Pancreas (tissue), 10 donors: ENCODE data around the gene PDK1. TPM values are rescaled to one million over a fixed set of nuclear protein-coding genes. Genes with fewer than 3 reads are reported as not detected.

Source experiments
- ATAC-seq, 4 donors: fragments of 200-7000 bp; cut with Tn5 transposase; one replicate each; pipeline versions ENCODE4 v1.8.0 to v1.9.1; 2020; ENCODE audit warnings: mild to moderate bottlenecking in 4 of 4, moderate library complexity in 4 of 4
- DNase-seq, 6 donors: peaks; one replicate each; pipeline ENCODE4 v3.0.0-alpha.2; 2020
- FAIRE-seq: peaks from 2 replicates; lab custom pipeline; 2012; peaks lifted over from hg19 to GRCh38; lab: Jason Lieb, UNC
- H3K27ac ChIP-seq, 4 donors: fragments of 200-600 bp; sonication (generic); 1 replicate in 3 of 4; 2 replicates in 1 of 4; pipeline versions ENCODE4 v1.5.0 to v1.8.0; 2020
- H3K27me3 ChIP-seq, 4 donors: fragments of 200-600 bp; one replicate each; pipeline ENCODE4 v1.8.0; 2021
- H3K36me3 ChIP-seq, 3 donors: fragments of 200-600 bp; sonication (generic) in 1 of 3; one replicate each; pipeline versions ENCODE4 v1.5.0 to v1.8.0; 2020 to 2021
- H3K4me1 ChIP-seq, 3 donors: fragments of 200-600 bp; one replicate each; pipeline ENCODE4 v1.8.0; 2021
- H3K4me3 ChIP-seq, 4 donors: fragments of 200-600 bp; sonication (generic) in 2 of 4; one replicate each; pipeline versions ENCODE4 v1.5.0 to v1.8.0; 2020 to 2021
- H3K9me3 ChIP-seq, 4 donors: fragments of 200-600 bp; one replicate each; pipeline ENCODE4 v1.8.0; 2021
- WGBS, 2 donors: extraction: QIAGEN DNeasy Blood & Tissue Kit; methylation state at CpG; one replicate each; pipeline ENCODE4 v1.1.7; 2013; 5-methylcytosine and 5-hydroxymethylcytosine counted together
- intact Hi-C, 3 donors: fragments of 100-400 bp; cut with DNase I; formaldehyde crosslinking; loops; one replicate each; pipeline versions ENCODE4 v1.11.1 to v1.14.2; 2022
- polyA plus RNA-seq, 2 donors: library from polyadenylated mRNA; stranded (reverse); fragments of 200-250 nt; gene quantifications; one replicate each; pipeline ENCODE4 v1.2.3, GENCODE V29; 2013
- total RNA-seq, 6 donors: library from RNA; stranded (reverse); fragmentation: NEBNext Ultra II Directional in 4 of 6; extraction: Animal tissue kit (Norgen Biotek cat#: 25700) in 4 of 6; gene quantifications; one replicate each; pipeline versions ENCODE4 v1.2.1 to v1.2.4, GENCODE V29; 2021 to 2023
- TF ChIP-seq, protein P1 (sequence below), 4 donors: fragments of 200-600 bp; sonication (generic) in 3 of 4; IDR thresholded peaks; one replicate each; pipeline versions ENCODE4 v1.5.0 to v1.8.0; 2021; ENCODE audit warnings: antibody characterized with exemption in 4 of 4
- donor health status: healthy with polysubstance abuse.
- donor health status: DM: no; HTN: no; CAD: no; lungs with moderate emphysema.
- donor health status: DM: no; HTN: no; CAD: no.
- donor health status: control.
- donor health status: control.
- donor health status: Bipolar disorder and iron deficiency.
- donor health status: DM: yes; HTN: yes; CAD: no.
- donor health status: DM: no; HTN: no; CAD: no.
- donor health status: DM: no; HTN: no; CAD: no.
- donor health status: DM: yes; HTN: yes; CAD: no.

Gene PDK1
- total and polyA plus RNA-seq, 8 donors = 1.2 to 12.4 (median 6.7) TPM

DNA sequence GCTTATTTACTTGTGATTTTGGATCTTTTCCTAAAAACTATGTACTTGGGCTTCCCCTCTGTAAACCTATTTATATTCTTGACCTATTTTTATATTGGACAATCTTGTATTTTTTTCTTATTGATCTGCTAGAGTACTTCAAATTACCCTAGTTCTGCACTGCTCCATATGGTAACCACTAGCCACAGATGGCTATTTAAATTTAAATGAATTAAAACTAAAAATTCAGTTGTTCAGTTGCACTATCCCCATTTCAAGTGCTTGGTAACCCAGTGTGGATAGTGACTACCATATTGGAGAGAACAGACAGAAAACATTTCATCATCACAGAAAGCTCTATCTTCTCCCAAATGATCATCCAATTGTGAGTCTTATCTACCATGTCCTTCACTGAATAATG, 74.3 kb downstream of the PDK1 start:
- TF ChIP-seq, protein P1, sequence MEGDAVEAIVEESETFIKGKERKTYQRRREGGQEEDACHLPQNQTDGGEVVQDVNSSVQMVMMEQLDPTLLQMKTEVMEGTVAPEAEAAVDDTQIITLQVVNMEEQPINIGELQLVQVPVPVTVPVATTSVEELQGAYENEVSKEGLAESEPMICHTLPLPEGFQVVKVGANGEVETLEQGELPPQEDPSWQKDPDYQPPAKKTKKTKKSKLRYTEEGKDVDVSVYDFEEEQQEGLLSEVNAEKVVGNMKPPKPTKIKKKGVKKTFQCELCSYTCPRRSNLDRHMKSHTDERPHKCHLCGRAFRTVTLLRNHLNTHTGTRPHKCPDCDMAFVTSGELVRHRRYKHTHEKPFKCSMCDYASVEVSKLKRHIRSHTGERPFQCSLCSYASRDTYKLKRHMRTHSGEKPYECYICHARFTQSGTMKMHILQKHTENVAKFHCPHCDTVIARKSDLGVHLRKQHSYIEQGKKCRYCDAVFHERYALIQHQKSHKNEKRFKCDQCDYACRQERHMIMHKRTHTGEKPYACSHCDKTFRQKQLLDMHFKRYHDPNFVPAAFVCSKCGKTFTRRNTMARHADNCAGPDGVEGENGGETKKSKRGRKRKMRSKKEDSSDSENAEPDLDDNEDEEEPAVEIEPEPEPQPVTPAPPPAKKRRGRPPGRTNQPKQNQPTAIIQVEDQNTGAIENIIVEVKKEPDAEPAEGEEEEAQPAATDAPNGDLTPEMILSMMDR (IDR thresholded peaks at IDR 0.05) = no peak
- DNase-seq (no peak), FAIRE-seq (no peak), ATAC-seq (no peak)
- H3K36me3 ChIP-seq = no peaks in the 10 kb centered on the region
- no peaks in the 10 kb centered on the region for H3K4me1 ChIP-seq
- intact Hi-C loops = no loop called here
- H3K9me3 ChIP-seq = no peaks in the 10 kb centered on the region
- no peaks in the 10 kb centered on the region for H3K27me3 ChIP-seq
- H3K4me3 ChIP-seq = no peak overlapping the region
- H3K27ac ChIP-seq = no peak overlapping the region

DNA sequence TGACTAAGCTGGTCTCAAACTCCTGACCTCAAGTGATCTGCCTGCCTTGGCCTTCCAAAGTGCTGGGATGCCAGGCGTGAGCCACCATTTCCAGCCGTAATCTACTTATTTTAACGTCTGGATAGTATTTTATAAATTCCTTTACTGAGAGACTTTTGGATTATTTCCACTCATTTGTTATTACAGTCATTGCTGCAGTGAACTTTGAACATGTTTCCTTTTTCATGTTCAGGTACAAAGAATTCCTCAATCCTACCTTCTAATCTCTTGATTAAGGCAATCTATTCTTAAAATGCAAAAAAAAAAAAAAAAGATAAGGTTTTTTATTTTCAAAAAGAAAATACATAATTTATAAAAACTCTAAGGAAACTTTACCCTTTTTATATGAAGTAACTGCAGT, 78.6 kb downstream of the PDK1 start:
- Histone ChIP-seq H3K4me3 (no peak overlapping the region), H3K9me3 (no peaks in the 10 kb centered on the region), H3K4me1 (no peaks in the 10 kb centered on the region), H3K36me3 (no peaks in the 10 kb centered on the region), H3K27me3 (no peaks in the 10 kb centered on the region), H3K27ac (no peak overlapping the region)
- DNase-seq (no peak), FAIRE-seq (no peak), ATAC-seq (no peak)
- intact Hi-C loops = no loop called here
- WGBS, 2 donors = 46 to 58% methylated on average over 3 of the region's 3 CpGs
- TF ChIP-seq, protein P1 (IDR thresholded peaks at IDR 0.05) = no peak

DNA sequence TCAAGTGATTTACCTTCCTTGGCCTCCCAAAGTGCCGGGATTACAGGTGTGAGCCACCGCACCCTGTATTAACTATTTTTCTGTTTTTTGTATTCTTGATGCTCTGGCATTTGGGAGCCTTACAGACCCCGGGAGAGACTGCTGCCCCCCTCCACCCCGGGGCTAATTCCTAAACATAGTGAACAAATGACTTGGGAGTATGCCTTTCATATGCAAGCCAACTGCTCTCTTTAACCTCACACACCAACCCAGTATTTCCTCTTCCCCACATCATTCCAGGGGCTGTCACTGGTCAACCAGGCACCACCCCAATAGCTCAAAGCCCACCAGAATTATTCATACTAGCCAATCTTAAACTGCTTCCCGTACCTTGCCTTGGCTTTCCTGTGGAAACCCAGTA, 79.7 kb downstream of the PDK1 start:
- H3K4me1 ChIP-seq = no peaks in the 10 kb centered on the region
- DNase-seq = no peak
- no peak overlapping the region for H3K4me3 ChIP-seq
- ATAC-seq = no peak
- H3K36me3 ChIP-seq = no peaks in the 10 kb centered on the region
- H3K9me3 ChIP-seq = no peaks in the 10 kb centered on the region
- no peak overlapping the region for H3K27ac ChIP-seq
- no peaks in the 10 kb centered on the region for H3K27me3 ChIP-seq
- intact Hi-C loops = no loop called here
- 89 to 93% methylated on average over 5 of the region's 5 CpGs for WGBS, 2 donors
- TF ChIP-seq, protein P1 (IDR thresholded peaks at IDR 0.05) = no peak
- FAIRE-seq = no peak

DNA sequence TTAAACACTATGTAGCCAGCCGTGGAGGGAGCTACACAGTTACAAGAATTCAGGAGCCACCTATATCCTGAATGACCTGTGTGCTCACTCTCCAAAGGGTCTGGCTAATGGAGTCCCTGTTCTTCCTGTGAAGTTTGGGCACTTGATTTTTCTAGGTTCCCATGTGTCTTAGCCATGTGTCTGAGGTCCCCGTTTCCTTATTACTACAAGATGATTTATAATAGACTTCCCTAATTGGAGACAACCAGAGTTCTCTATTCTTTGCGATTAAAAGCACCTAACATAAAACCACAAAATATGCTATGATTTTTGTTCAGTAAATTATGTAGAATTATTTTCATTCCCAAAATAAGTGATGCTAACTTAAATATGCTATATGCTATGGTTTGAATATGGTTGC, 83.4 kb downstream of the PDK1 start:
- intact Hi-C loops = no loop called here
- ATAC-seq (no peak), FAIRE-seq (no peak), DNase-seq (no peak)
- Histone ChIP-seq H3K4me3 (no peak overlapping the region), H3K9me3 (no peaks in the 10 kb centered on the region), H3K27ac (no peak overlapping the region), H3K36me3 (no peaks in the 10 kb centered on the region), H3K4me1 (no peaks in the 10 kb centered on the region), H3K27me3 (no peaks in the 10 kb centered on the region)
- TF ChIP-seq, protein P1 (IDR thresholded peaks at IDR 0.05) = no peak
- 86 to 88% methylated on average over 3 of the region's 3 CpGs for WGBS, 2 donors

DNA sequence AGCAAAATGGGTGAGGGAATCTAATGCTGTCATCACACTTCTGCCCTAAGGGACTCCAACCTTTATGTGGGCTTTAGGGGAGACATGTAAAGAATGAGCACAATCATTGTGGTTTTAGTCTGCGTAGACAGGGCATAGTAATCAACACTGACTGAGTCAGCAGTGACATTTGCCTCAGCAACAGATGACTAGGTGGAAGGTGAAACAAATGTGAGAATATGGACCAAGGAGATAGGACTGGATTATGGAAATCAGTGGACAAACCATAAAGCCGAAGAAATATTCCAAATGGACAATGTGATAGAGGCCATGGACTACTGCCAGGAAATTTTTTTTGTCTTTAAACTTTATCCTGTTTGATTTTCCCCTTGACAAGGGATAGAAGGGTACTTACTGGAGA, 83.9 kb downstream of the PDK1 start:
- no peak for FAIRE-seq
- H3K27me3 ChIP-seq = no peaks in the 10 kb centered on the region

More for the DNA sequence above, 83.9 kb downstream of the PDK1 start:
- Histone ChIP-seq H3K4me3 (no peak overlapping the region), H3K36me3 (no peaks in the 10 kb centered on the region), H3K27ac (no peak overlapping the region), H3K9me3 (no peaks in the 10 kb centered on the region), H3K4me1 (no peaks in the 10 kb centered on the region)
- DNase-seq (no peak), ATAC-seq (no peak)
- 66 to 83% methylated on average over 2 of the region's 2 CpGs for WGBS, 2 donors
- intact Hi-C loops = no loop called here
- TF ChIP-seq, protein P1 (IDR thresholded peaks at IDR 0.05) = no peak
